Measurements from ENCODE around the gene SLC25A4. TPM values are rescaled to one million over a fixed set of nuclear protein-coding genes. Genes with fewer than 3 reads are reported as not detected.

SLC25A4 gene
- total RNA-seq, 1 experiment from 2014 or later, result 18.6 TPM

- TF ChIP-seq TCF7L2 (IDR thresholded peaks at IDR 0.05; ENCODE audit: low read depth, low read length) (no peak), CTCF (IDR thresholded peaks at IDR 0.05) (no peak), SIN3A (IDR thresholded peaks at IDR 0.05; ENCODE audit: borderline replicate concordance, insufficient read depth, low read depth, low read length) (no peak), POLR2AphosphoS5 (IDR thresholded peaks at IDR 0.05; ENCODE audit: low read depth, low read length) (no peak), REST (IDR thresholded peaks at IDR 0.05; ENCODE audit: insufficient read depth in 1 of 2, low read depth in 2 of 2, low read length in 1 of 2) (no peak)
- Histone ChIP-seq H3K36me3 (ENCODE audit: control insufficient read depth, insufficient read depth, low read length) (peaks cover 11% of the 10 kb centered on the region; the same call in 1 of the 2 replicates), H3K27ac (ENCODE audit: low read length) (no peak overlapping the region), H3K27me3 (ENCODE audit: control insufficient read depth, insufficient read depth, low read length) (no peaks in the 10 kb centered on the region), H3K4me1 (ENCODE audit: control insufficient read depth, insufficient read depth, low read length) (peaks cover 2% of the 10 kb centered on the region; the same call in 1 of the 2 replicates), H3K9me3 (ENCODE audit: control insufficient read depth, insufficient read depth, low read depth, low read length) (no peaks in the 10 kb centered on the region), H3K4me3 (ENCODE audit: low read depth in 2 of 2, low read length in 2 of 2) (no peak overlapping the region)
- intact Hi-C loops (cut with micrococcal nuclease; ENCODE audit: unreplicated experiment), result no loop called here
- ChIA-PET CTCF (no interaction called here), POLR2A (no interaction called here)
- ATAC-seq, result no peak
- in situ Hi-C loops (cut with HindIII; ENCODE audit: low pct_unique_long_range_greater_than_20kb, low sequenced_read_pairs), result no loop called here
- BruUV-seq (replicated peaks), result TSS peak; percentile 82
- no peak for DNase-seq (ENCODE audit: low read depth, low spot score)
Measured at GRCh38 chr4:185190306-185190856, 47.3 kb downstream of the SLC25A4 start.

- BruUV-seq (replicated peaks), result no TSS peak
- CTCF ChIA-PET, result no interaction called here
Measured at GRCh38 chr4:185192059-185192458, 49.0 kb downstream of the SLC25A4 start.

More at GRCh38 chr4:185192059-185192458, 49.0 kb downstream of the SLC25A4 start:
- TF ChIP-seq SIN3A (IDR thresholded peaks at IDR 0.05; ENCODE audit: borderline replicate concordance, insufficient read depth, low read depth, low read length) (no peak), POLR2AphosphoS5 (IDR thresholded peaks at IDR 0.05; ENCODE audit: low read depth, low read length) (no peak), TCF7L2 (IDR thresholded peaks at IDR 0.05; ENCODE audit: low read depth, low read length) (no peak), CTCF (IDR thresholded peaks at IDR 0.05) (no peak), REST (IDR thresholded peaks at IDR 0.05; ENCODE audit: insufficient read depth in 1 of 2, low read depth in 2 of 2, low read length in 1 of 2) (no peak)
- in situ Hi-C loops (cut with HindIII; ENCODE audit: low pct_unique_long_range_greater_than_20kb, low sequenced_read_pairs) (no loop called here), intact Hi-C loops (cut with micrococcal nuclease; ENCODE audit: unreplicated experiment) (no loop called here)
- Histone ChIP-seq H3K27ac (ENCODE audit: low read length) (no peak overlapping the region), H3K36me3 (ENCODE audit: control insufficient read depth, insufficient read depth, low read length) (peaks cover 11% of the 10 kb centered on the region; the same call in 1 of the 2 replicates), H3K4me3 (ENCODE audit: low read depth in 2 of 2, low read length in 2 of 2) (no peak overlapping the region), H3K4me1 (ENCODE audit: control insufficient read depth, insufficient read depth, low read length) (peaks cover 5% of the 10 kb centered on the region; the same call in 1 of the 2 replicates), H3K27me3 (ENCODE audit: control insufficient read depth, insufficient read depth, low read length) (no peaks in the 10 kb centered on the region), H3K9me3 (ENCODE audit: control insufficient read depth, insufficient read depth, low read depth, low read length) (no peaks in the 10 kb centered on the region)
- DNase-seq (ENCODE audit: low read depth, low spot score), result no peak
- ATAC-seq, result no peak
- POLR2A ChIA-PET, result no interaction called here
